ENCODE data around the gene PIF1.
"Not testable (repeated sequence)": the region's sequence is repeated elsewhere in the genome, so short reads cannot be mapped to it uniquely, and the experiment has no call there.

PIF1 gene

DNA sequence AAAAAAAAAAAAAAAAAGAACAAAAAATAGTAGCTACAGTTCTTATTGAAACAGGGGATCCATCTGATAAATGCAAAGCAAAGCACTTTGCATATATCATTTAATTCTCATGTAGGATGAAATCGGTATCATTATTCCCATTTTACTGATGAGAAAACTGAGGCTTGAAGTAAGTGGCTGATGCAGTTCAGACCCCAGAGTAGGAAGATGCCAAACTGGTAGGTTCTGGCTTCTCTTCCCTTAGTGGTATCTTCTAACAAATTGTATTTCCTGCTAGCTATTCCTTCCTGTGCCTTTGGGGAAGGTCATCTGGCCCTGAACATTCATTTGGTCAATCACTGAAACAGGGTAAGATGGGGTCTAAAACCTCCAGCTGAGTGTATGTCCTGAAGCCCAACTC, 21.9 kb downstream of the PIF1 start:
- H3K4me3 ChIP-seq (ENCODE audit: low read depth, low read length): no peak overlapping the region
- no peak for DNase-seq (ENCODE audit: low read depth)
- TF ChIP-seq, protein P1, sequence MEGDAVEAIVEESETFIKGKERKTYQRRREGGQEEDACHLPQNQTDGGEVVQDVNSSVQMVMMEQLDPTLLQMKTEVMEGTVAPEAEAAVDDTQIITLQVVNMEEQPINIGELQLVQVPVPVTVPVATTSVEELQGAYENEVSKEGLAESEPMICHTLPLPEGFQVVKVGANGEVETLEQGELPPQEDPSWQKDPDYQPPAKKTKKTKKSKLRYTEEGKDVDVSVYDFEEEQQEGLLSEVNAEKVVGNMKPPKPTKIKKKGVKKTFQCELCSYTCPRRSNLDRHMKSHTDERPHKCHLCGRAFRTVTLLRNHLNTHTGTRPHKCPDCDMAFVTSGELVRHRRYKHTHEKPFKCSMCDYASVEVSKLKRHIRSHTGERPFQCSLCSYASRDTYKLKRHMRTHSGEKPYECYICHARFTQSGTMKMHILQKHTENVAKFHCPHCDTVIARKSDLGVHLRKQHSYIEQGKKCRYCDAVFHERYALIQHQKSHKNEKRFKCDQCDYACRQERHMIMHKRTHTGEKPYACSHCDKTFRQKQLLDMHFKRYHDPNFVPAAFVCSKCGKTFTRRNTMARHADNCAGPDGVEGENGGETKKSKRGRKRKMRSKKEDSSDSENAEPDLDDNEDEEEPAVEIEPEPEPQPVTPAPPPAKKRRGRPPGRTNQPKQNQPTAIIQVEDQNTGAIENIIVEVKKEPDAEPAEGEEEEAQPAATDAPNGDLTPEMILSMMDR (IDR thresholded peaks at IDR 0.05; ENCODE audit: insufficient read depth, low read depth, low read length, missing control alignments): no peak

- no peak for DNase-seq (ENCODE audit: low read depth)
- H3K4me3 ChIP-seq (ENCODE audit: low read depth, low read length): no peak overlapping the region
Observed at GRCh38 chr15:64800476-64800875, 25.0 kb downstream of the PIF1 start.

GRCh38 chr15:64798905-64799304, 26.5 kb downstream of the PIF1 start:
- H3K4me3 ChIP-seq (ENCODE audit: low read depth, low read length); DNase-seq (ENCODE audit: low read depth): not testable (repeated sequence)

More at GRCh38 chr15:64800476-64800875, 25.0 kb downstream of the PIF1 start:
- TF ChIP-seq, protein P1 (IDR thresholded peaks at IDR 0.05; ENCODE audit: insufficient read depth, low read depth, low read length, missing control alignments): no peak

GRCh38 chr15:64795921-64796320, 29.5 kb downstream of the PIF1 start:
- not testable (repeated sequence) for H3K4me3 ChIP-seq (ENCODE audit: low read depth, low read length); DNase-seq (ENCODE audit: low read depth)

DNA sequence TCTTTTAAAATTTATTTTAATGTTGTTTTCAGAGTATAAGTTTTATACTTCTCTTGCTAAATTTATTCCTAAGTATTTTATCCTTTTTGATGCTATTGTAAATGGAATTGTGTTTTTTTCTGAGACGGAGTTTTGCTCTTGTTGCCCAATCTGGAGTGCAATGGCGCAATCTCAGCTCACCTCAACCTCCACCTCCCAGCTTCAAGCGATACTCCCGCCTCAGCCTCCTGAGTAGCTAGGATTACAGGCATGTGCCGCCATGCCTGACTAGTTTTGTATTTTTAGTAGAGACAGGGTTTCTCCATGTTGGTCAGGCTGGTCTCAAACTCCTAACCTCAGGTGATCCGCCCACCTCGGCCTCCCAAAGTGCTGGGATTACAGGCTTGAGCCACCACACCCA, 30.1 kb downstream of the PIF1 start:
- not testable (repeated sequence) for DNase-seq (ENCODE audit: low read depth)

DNA sequence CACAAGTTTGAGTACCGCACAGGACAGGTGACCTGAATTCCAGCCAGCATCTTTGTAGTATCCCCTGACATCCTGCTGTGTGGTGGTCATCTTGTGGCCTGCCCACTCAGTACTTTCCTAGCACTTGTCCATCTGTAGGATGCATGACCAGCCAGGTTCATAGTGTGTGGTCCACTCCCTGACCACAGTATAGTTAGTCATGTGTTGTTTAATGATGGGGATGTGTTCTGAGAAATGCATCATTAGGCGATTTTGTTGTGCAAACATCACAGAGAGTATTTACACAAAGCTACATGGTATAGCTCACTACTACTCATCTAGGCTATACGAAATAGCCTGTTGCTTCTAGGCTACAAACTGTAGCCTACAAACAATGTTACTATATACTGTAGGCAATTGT, 33.2 kb downstream of the PIF1 start:
- TF ChIP-seq, protein P1 (IDR thresholded peaks at IDR 0.05; ENCODE audit: insufficient read depth, low read depth, low read length, missing control alignments): no peak
- H3K4me3 ChIP-seq (ENCODE audit: low read depth, low read length): no peak overlapping the region
- no peak for DNase-seq (ENCODE audit: low read depth)

More for the DNA sequence above, 30.1 kb downstream of the PIF1 start:
- not testable (repeated sequence) for H3K4me3 ChIP-seq (ENCODE audit: low read depth, low read length)

GRCh38 chr15:64791401-64791800, 34.0 kb downstream of the PIF1 start:
- TF ChIP-seq, protein P1 (IDR thresholded peaks at IDR 0.05; ENCODE audit: insufficient read depth, low read depth, low read length, missing control alignments): no peak
- H3K4me3 ChIP-seq (ENCODE audit: low read depth, low read length): no peak overlapping the region
- no peak for DNase-seq (ENCODE audit: low read depth)

DNA sequence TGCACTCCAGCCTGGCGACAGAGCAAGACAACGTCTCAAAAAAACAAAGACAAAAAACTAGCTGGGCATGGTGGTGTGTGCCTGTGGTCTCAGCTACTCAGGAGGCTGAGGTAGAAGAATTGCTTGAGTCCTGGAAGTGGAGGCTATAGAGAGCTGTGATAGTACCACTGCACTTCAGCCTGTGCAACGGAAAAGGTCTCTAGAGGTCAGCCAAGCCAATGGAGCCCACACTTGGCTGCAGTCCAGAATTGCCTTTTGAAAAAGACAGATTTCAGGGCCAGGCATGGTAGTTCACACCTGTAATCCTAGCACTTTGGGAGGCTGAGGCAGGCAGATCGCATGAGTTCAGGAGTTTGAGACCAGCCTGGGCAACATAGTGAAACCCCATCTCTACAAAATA, 41.7 kb downstream of the PIF1 start:
- no peak for DNase-seq (ENCODE audit: low read depth)
- no peak overlapping the region for H3K4me3 ChIP-seq (ENCODE audit: low read depth, low read length)
- TF ChIP-seq, protein P1 (IDR thresholded peaks at IDR 0.05; ENCODE audit: insufficient read depth, low read depth, low read length, missing control alignments): no peak

- H3K4me3 ChIP-seq (ENCODE audit: low read depth, low read length): no peak overlapping the region
- TF ChIP-seq, protein P1 (IDR thresholded peaks at IDR 0.05; ENCODE audit: insufficient read depth, low read depth, low read length, missing control alignments): no peak
- no peak for DNase-seq (ENCODE audit: low read depth)
Observed at GRCh38 chr15:64782751-64783150, 42.7 kb downstream of the PIF1 start.

Measured in GM12865 (cell line).